ENCODE data around the gene RASSF3.
"Not testable (repeated sequence)": the region's sequence is repeated elsewhere in the genome, so short reads cannot be mapped to it uniquely, and the experiment has no call there.

RASSF3 gene

DNA sequence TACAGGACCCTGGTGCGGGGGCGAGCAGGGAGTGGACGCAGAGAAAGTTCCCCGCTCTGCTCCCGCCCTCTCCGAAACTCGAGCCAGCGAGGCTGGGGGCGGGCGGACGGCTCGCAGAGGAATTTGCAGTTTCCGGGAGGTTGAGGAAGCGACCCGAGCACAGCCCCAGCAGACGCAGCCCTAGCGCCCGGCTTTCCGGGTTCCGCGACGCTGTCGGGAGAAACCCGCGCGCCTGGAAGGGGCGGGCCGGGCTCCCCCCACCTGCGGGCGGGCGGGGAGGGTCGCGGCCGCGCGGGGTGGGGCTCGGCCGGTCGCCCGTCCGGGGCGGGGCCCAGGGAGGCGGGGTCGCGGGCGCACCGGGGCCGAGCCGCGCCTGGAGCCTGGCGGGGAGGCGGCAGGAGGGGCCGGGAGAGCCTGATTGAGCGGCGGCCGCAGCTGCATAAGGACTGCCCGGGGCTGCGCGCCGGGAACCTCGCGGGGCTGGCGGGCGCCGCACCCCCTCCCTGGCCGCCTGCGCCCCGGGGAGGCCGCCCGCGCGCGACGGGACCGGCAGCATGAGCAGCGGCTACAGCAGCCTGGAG is at the start of gene RASSF3:
RASSF3 (plus strand) TSS at position 417 of the 581 bp plus-strand sequence; CDS start at position 555, 138 bp downstream.
- peak; percentile 90 for DNase-seq

GRCh38 chr12:64561302-64562136 is 48.8 kb upstream of the RASSF3 start:
- no peak for DNase-seq

DNA sequence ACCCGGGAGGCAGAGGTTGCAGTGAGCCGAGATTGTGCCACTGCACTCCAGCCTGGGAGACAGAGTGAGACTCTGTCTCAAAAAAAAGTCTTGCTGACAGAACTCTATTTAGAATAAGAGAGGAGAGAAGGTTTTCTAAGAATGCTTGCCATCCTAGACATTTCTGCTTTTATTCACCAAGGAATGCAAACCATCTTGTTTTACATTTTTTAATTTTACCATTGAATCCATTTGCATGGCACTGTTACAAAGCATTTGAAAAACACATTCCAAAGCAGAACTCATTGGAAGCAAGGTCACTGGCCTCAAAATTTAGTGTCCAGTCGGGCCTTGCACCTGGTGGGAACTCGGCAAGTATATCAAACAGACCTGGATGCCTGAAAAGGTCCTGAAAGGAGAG is 44.2 kb upstream of the RASSF3 start:
- no peak for DNase-seq

DNA sequence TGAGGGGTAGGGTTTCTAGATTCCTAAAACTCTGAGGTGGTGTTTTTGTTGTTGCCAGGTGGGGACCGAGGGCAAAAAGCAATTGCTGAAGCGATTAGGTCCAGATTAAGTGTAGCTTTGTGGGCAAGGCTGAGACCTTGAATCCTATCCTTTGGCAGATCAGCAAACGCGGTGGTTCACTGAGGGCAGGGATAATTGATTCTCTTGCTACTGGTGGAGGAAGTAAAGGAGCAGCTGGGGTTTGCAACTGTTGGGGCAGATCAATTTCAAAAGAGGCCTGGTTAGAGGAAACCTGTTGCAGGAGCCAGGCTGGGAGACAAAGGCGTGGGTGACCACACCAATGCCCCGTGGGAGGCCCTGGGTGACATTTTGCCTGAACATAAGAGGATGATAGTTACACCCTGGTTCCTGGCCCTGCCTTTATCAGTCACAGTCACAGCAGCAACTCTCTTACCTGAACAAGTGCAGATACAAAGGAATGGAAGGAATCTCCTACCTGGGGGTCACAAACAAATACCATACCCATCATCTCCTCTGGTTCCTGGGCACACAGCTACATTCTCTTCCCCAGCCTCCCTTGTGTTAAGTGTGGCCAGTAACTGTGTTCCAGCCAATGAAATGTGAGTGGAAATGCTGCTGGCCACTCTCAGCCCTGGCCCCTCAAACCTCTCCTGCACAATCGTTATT is 43.3 kb upstream of the RASSF3 start:
- DNase-seq, result no peak

DNA sequence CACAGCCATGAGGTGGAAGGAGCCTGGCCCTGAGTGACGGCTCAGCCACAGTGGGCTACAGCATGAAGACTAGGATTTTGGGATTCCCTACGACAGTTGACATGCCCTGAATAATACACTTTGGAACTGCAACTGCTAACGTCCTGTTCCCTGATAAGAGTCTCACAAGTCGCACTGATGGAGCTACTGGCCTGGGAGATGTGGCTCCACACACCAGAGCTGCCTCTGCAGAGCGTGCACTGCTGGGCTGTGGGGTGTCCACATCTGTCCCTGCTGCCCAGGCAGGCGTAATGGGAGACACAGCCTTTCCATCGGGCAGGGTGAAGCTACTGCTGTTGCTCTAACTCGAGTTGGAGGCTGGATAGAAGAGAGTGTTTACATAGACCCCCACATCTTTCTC is 42.7 kb upstream of the RASSF3 start:
- no peak for DNase-seq

DNA sequence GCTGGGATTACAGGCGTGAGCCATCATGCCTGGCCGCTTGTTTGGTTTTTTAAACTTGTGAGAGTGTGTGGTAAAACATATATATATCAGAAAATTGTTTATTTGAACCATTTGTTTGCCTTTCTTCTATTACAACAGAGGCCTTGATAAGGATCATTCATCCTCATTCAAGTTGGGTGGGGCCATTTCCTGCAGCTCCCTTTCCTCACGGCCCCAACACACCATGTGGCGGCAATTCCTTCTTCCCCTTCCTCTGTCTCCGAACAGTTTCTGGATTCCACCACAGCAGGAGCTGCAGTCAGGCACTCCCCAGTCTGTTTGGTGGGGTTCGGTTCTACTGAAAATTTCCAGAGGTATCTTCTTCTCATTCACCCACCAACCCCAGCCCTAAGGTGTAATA is 42.0 kb upstream of the RASSF3 start:
- no peak for DNase-seq

DNA sequence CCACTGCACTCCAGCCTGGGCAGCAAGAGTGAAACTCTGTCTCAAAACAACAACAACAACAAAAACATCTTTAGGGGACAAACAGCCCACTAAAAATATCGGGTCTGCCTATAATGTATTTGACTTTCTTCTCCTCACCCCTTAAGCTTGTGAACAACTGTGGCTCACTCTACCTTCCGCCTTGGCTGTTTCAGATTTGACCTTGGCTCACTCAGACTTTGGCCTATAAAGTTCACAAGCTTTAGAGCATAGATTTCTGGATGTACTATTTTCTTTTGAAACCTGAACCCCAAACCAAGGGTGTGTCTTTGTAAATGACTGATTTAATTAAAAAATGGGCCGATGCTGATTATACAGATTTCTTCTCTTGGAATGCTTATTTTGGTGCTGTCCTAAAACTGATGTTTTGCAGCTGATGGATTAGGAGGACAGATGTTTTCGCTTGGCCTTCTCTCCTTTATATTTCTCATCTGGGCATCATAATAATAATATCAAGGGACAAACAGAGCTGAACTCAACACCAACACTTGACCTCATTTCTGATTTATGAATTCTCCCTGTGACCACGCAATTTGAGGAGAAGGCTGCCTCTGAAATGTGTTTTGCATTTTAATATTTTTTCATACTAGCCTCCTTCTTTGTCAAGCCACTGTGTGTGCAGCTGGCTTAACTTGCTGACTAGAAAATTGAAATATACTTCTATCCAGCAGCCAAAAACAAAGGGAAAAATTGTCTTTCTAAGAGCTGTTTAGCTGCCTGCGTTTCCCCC is 40.2 kb upstream of the RASSF3 start:
- DNase-seq, result no peak

- no peak for DNase-seq
Observed at GRCh38 chr12:64571411-64571810, 38.9 kb upstream of the RASSF3 start.

- DNase-seq, result no peak
Observed at GRCh38 chr12:64572241-64572640, 38.1 kb upstream of the RASSF3 start.

DNA sequence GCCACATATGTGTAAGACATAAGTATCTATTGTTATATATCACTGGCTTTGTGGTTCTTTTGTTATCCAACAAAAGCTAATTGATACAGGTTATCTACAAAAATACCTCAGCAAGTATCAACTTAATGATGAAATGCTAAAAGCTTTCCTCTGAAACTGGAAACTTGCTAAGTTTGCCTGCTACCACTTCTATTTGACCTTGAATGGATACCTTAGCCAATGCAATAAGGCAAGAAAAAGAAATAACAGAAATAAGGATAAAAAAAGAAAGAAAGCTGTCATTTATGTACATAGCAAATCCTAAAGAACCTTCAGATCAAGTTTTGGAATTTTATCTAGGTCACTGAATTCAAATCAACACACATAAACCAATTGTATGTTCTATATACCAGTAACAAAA is 35.5 kb upstream of the RASSF3 start:
- no peak for DNase-seq

DNA sequence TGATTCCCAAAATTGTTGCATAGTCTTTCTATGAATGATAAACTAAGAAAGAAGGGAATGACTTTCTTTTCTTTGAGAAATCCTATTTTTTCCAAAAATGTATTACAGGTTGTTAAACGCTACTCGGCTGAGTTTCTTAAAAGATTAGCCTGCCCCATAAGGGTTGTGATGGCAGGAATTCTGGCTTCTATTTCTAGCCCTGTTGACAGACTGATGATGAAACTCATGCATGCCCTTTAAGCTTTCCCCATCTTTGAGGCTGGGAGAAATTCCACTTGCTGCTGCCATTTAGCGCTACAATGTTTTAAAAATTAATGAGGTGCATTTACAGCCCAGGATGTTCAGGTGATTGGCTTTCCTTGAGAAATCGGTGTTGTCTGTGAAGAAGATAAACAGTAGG is 33.2 kb upstream of the RASSF3 start:
- DNase-seq, result no peak

DNA sequence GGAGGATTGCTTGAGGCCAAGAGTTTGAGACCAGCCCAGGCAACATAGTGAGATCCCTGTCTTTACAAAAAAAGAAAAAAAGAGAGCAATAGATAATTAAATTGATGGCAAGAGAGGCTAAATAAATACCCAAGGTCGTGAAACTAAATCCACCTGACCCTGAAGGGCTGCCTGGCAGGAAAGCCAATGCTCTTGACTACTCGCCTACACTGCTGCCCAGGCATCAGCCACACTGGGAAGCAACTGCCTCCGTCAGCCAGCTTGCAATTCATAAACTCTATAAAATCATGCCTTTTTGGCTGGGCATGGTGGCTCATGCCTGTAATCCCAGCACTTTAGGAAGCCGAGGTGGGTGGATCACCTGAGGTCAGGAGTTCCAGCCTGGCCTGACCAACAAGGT is 31.7 kb upstream of the RASSF3 start:
- no peak for DNase-seq

DNA sequence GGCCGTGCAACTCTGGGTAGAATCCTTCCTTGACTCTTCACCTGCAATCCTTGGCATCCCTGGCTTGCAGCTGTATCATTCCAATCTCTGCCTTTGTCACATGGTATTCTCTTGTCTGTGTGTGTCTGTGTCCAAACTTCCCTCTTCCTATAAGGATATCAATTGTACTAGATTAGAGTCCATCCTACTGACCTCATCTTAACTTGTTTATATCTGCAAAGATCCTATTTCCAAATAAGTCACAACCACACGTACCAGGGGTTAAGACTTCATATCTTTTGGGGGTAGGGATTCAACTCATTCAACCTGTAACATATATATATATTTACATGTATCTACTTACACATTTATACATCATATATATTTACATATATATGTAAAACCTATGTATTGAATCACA is 29.6 kb upstream of the RASSF3 start:
- DNase-seq, result no peak

DNA sequence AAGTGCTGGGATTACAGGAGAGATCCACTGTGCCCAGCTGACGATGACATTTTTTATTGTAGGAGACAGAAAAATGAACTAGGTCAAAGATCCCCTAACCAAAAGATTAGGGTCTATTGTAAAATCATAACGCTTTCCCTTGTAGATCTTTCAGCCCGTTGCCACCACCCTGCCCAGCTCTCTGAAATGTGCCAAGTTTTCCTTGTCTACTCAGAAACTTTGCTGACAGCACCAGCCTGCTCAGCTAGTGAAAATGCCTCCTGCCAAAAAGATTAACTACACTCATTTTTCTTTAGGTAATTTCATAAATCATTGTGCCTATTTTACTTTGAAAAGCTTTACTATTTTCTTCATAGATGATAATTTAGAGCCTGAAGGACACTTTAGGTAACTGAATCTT is 28.2 kb upstream of the RASSF3 start:
- DNase-seq, result no peak

GRCh38 chr12:64582862-64583261 is 27.4 kb upstream of the RASSF3 start:
- DNase-seq, result no peak

GRCh38 chr12:64583395-64583770 is 26.9 kb upstream of the RASSF3 start:
- not testable (repeated sequence) for DNase-seq

DNA sequence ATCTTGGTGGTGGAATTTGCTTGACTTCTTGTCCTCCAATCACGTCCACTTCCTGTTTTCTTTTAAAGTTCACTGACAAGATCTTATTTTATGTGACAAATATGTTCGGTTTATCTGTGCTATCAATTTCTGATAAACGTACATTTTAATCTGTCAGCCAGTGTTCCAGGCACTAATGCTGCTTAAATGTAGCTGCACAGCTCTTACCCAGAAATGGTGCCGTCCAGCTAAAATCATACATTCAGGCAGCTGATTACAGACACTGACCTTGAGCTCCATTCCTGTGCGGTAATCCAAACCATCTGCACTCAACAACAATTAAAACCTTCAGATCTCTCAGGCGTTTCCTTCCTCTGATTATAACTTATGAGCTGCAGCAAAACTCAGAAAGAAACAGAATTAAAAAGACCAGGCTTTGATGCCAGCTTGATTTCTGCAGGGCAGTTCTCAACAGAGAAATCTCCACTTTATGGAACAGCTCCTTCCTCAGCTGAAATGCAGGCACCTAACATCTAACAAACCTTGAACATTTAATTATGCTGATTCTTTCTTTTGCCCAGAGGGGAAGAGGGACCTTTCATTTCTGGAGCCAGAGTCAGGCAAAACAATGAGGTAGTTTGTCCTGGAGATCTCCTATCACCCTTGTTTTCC is 26.4 kb upstream of the RASSF3 start:
- no peak for DNase-seq

DNA sequence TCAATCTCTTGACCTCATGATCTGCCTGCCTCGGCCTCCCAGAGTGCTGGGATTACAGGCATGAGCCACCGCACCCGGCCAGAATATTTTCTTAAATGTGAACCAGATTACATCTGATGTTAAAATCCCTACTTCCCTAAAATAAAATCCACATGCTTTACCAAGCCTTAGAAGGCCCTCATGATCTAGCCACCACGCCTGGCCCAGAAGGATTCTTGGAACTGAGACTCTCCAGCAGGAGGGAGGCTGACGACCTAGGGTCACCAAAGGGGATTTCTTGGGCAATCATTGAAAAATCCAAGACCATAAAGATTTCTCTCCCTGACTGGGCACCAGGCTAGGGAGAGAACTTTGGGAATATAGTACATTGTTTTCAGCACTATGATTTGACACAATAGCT is 25.2 kb upstream of the RASSF3 start:
- DNase-seq, result no peak

GRCh38 chr12:64587447-64587846 is 22.8 kb upstream of the RASSF3 start:
- no peak for DNase-seq

GRCh38 chr12:64590183-64590582 is 20.1 kb upstream of the RASSF3 start:
- no peak for DNase-seq

DNA sequence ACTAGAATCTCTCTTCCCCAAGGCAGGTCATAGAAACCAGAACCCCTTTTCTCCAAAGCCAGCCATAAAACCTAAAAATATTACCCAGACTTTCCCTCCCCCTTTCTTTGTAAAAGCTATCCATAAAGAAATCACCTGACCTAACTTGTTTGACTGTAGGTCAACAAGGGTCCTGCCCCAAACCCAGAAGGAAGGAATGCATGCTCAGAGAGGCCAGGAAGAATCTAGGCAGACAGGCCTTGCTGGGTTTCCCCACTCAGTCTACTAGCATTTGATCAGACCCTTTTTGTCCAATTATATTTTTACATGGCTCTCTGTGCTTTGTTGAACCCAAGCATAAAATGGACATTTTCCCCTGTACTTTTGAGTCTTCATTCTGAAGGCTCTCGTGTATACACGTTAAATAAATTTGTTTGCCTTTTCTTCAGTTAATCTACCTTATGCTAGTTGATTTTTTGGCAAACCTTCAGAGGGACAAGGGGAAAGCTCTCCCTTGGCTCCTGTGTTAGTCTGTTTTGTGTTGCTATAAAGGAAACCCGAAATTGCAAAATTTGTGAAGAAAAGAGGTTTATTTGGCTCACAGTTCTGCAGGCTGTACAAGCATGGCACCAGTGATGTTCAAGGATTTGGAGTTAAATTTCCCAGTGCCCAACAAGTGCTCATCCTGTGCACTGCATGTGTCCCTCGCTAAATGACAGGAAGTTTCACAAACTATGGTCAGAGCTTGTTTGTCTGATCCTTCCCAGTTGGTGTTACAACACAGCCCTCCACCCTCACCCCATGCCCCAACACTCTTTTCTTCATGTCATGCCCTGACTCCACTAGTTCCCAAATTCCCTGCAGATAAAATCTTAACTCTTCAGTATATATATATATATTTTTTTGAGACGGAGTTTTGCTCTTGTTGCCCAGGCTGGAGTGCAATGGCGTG is 14.2 kb upstream of the RASSF3 start:
- DNase-seq, result no peak

- DNase-seq, result no peak
Observed at GRCh38 chr12:64598831-64599230, 11.5 kb upstream of the RASSF3 start.

Measured in activated CD4-positive, alpha-beta T cell treated with anti-CD3 and anti-CD28 coated beads, Interleukin-10, Interleukin-2, amounts not matched to agents 100 ng/mL and 50 ng/mL, durations not matched to agents 16 hours and 8 hours (primary cell).